ENCODE data around the gene DGKI.

GRCh38 chr7:137753575-137753947, 93.2 kb downstream of the DGKI start:
- TF ChIP-seq SP1 (IDR thresholded peaks at IDR 0.05) (no peak), FOXK2 (IDR thresholded peaks at IDR 0.05) (no peak), SUZ12 (IDR thresholded peaks at IDR 0.05) (no peak), FOXM1 (IDR thresholded peaks at IDR 0.05; ENCODE audit: borderline replicate concordance) (no peak), CTBP1 (IDR thresholded peaks at IDR 0.05; ENCODE audit: borderline replicate concordance) (no peak)
- TF ChIP-seq, protein P1, sequence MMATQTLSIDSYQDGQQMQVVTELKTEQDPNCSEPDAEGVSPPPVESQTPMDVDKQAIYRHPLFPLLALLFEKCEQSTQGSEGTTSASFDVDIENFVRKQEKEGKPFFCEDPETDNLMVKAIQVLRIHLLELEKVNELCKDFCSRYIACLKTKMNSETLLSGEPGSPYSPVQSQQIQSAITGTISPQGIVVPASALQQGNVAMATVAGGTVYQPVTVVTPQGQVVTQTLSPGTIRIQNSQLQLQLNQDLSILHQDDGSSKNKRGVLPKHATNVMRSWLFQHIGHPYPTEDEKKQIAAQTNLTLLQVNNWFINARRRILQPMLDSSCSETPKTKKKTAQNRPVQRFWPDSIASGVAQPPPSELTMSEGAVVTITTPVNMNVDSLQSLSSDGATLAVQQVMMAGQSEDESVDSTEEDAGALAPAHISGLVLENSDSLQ (IDR thresholded peaks at IDR 0.05) = no peak
